Ishikawa (cell line): ENCODE measurements around the gene GALNT9.

Experiments
- CEBPB ChIP-seq: IDR thresholded peaks from 2 replicates; pipeline ENCODE4 v1.6.1; 2012
- CREB1 ChIP-seq: IDR thresholded peaks from 2 replicates; pipeline ENCODE4 v1.6.1; 2012; ENCODE audit warnings: low read depth
- EGR1 ChIP-seq: IDR thresholded peaks from 2 replicates; pipeline ENCODE4 v1.6.1; 2012
- EP300 ChIP-seq: IDR thresholded peaks from 2 replicates; pipeline ENCODE4 v1.6.1; 2012; ENCODE audit warnings: borderline replicate concordance
- FOXM1 ChIP-seq: IDR thresholded peaks from 2 replicates; pipeline ENCODE4 v1.6.1; 2012; ENCODE audit warnings: low read depth, borderline replicate concordance
- MAX ChIP-seq: IDR thresholded peaks from 2 replicates; pipeline ENCODE4 v1.6.1; 2012
- NFIC ChIP-seq: IDR thresholded peaks from 2 replicates; pipeline ENCODE4 v1.6.1; 2012
- RAD21 ChIP-seq: IDR thresholded peaks from 2 replicates; pipeline ENCODE4 v1.6.1; 2012; ENCODE audit warnings: low read depth
- REST ChIP-seq: IDR thresholded peaks from 2 replicates; pipeline ENCODE4 v1.6.1; 2012; ENCODE audit warnings: low read depth, mild to moderate bottlenecking
- TAF1 ChIP-seq: IDR thresholded peaks from 2 replicates; pipeline ENCODE4 v1.6.1; 2012; ENCODE audit warnings: low read depth, mild to moderate bottlenecking
- TCF12 ChIP-seq: IDR thresholded peaks from 2 replicates; pipeline ENCODE4 v1.6.1; 2012; ENCODE audit warnings: low read depth
- TEAD4 ChIP-seq: IDR thresholded peaks from 2 replicates; pipeline ENCODE4 v1.6.1; 2012
- USF1 ChIP-seq: IDR thresholded peaks from 2 replicates; pipeline ENCODE4 v1.6.1; 2012
- YY1 ChIP-seq: IDR thresholded peaks from 2 replicates; pipeline ENCODE4 v1.6.1; 2012; ENCODE audit warnings: low read depth
- ZBTB7A ChIP-seq: IDR thresholded peaks from 2 replicates; pipeline ENCODE4 v1.6.1; 2012; ENCODE audit warnings: low read depth

Gene GALNT9

GRCh38 chr12:132276066-132276826, 53.1 kb downstream of the GALNT9 start:
- TF ChIP-seq FOXM1: no peak
- no peak for TF ChIP-seq NFIC
- TF ChIP-seq TEAD4: no peak

GRCh38 chr12:132275631-132276030, 53.8 kb downstream of the GALNT9 start:
- TF ChIP-seq TAF1 (no peak), CEBPB (no peak), ZBTB7A (no peak), NFIC (no peak), REST (no peak), RAD21 (no peak), EP300 (no peak), EGR1 (no peak), USF1 (no peak), YY1 (no peak), MAX (no peak), TEAD4 (no peak), CREB1 (no peak), TCF12 (no peak), FOXM1 (no peak)

- TF ChIP-seq EGR1: no peak
- no peak for TF ChIP-seq MAX
- TF ChIP-seq USF1: no peak
- TF ChIP-seq REST: no peak
Measured at GRCh38 chr12:132275110-132275531, 54.3 kb downstream of the GALNT9 start.

GRCh38 chr12:132273992-132274334, 55.4 kb downstream of the GALNT9 start:
- TF ChIP-seq USF1 (no peak), MAX (no peak), CEBPB (no peak)

- TF ChIP-seq EGR1: no peak
- no peak for TF ChIP-seq TAF1
- no peak for TF ChIP-seq REST
- no peak for TF ChIP-seq EP300
- no peak for TF ChIP-seq YY1
- TF ChIP-seq RAD21: no peak
- TF ChIP-seq FOXM1: no peak
- no peak for TF ChIP-seq TEAD4
- no peak for TF ChIP-seq CEBPB
- TF ChIP-seq NFIC: no peak
- no peak for TF ChIP-seq ZBTB7A
- TF ChIP-seq TCF12: no peak
- no peak for TF ChIP-seq CREB1
- TF ChIP-seq USF1: no peak
- no peak for TF ChIP-seq MAX
Measured at GRCh38 chr12:132272711-132273110, 56.7 kb downstream of the GALNT9 start.
